ENCODE results near the gene CIP2A.

DNA sequence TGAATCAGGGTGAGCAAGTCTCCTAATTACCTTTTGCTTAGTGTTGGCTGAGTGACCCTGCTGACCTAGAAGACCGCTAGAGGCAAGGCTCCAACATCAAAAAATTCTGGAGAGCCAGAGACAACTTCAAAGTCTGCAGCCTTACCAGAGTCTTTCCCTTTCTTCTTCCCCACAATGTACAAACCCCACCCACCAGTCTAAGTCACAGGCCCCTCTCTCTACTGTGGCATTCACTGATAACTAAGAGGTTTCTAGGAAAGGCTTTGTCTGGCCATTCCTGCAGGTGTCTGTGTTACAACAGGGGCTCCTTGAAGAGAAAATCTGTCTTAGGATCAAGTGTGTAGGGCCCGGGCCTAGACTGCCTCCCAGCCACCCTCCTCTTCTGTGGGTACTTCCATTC, 79.4 kb downstream of the CIP2A start:
- TF ChIP-seq, protein P1, sequence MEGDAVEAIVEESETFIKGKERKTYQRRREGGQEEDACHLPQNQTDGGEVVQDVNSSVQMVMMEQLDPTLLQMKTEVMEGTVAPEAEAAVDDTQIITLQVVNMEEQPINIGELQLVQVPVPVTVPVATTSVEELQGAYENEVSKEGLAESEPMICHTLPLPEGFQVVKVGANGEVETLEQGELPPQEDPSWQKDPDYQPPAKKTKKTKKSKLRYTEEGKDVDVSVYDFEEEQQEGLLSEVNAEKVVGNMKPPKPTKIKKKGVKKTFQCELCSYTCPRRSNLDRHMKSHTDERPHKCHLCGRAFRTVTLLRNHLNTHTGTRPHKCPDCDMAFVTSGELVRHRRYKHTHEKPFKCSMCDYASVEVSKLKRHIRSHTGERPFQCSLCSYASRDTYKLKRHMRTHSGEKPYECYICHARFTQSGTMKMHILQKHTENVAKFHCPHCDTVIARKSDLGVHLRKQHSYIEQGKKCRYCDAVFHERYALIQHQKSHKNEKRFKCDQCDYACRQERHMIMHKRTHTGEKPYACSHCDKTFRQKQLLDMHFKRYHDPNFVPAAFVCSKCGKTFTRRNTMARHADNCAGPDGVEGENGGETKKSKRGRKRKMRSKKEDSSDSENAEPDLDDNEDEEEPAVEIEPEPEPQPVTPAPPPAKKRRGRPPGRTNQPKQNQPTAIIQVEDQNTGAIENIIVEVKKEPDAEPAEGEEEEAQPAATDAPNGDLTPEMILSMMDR (IDR thresholded peaks at IDR 0.05; ENCODE audit: control extremely low read depth in 1 of 3, insufficient read depth in 1 of 3, low read depth in 1 of 3, low read length in 3 of 3) = no peak
- no peak for TF ChIP-seq KDM1A (IDR thresholded peaks at IDR 0.05; ENCODE audit: borderline replicate concordance, low read length)
- TF ChIP-seq EP300 (IDR thresholded peaks at IDR 0.05; ENCODE audit: borderline replicate concordance in 1 of 2, low read depth in 2 of 2, low read length in 2 of 2) = no peak
- TF ChIP-seq POLR2A (IDR thresholded peaks at IDR 0.05; ENCODE audit: control extremely low read depth in 1 of 2, low read depth in 2 of 2, low read length in 2 of 2) = no peak
- no peak for TF ChIP-seq POLR2AphosphoS5 (IDR thresholded peaks at IDR 0.05; ENCODE audit: low read depth, low read length)
- no peak for TF ChIP-seq SIRT6 (IDR thresholded peaks at IDR 0.05; ENCODE audit: low read length)
- TF ChIP-seq HDAC6 (IDR thresholded peaks at IDR 0.05; ENCODE audit: low read depth, low read length) = no peak
- TF ChIP-seq CTBP2 (IDR thresholded peaks at IDR 0.05; ENCODE audit: borderline replicate concordance, insufficient read depth, insufficient read length, low read length) = no peak
- no peak for TF ChIP-seq CEBPB (IDR thresholded peaks at IDR 0.05; ENCODE audit: low read depth, low read length)
- TF ChIP-seq PHF8 (conservative IDR thresholded peaks at IDR 0.05; ENCODE audit: low read depth, low read length) = no peak
- no peak for TF ChIP-seq ASH2L (IDR thresholded peaks at IDR 0.05; ENCODE audit: low read length)
- no peak for TF ChIP-seq EZH2 (IDR thresholded peaks at IDR 0.05; ENCODE audit: low read depth, low read length, severe bottlenecking)
